COLO668 (cell line): Measurements from ENCODE around the gene NDST4.

Experiments
- DNase-seq: peaks from one replicate; lab custom pipeline; 2025; ENCODE audit not compliant: unreplicated experiment; lab: John Stamatoyannopoulos, UW

NDST4 gene

GRCh38 chr4:114921191-114921590 is 192.2 kb downstream of the NDST4 start:
- DNase-seq = no peak

- DNase-seq = no peak
Observed at GRCh38 chr4:114911111-114911510, 202.3 kb downstream of the NDST4 start.

GRCh38 chr4:114907568-114907967 is 205.9 kb downstream of the NDST4 start:
- DNase-seq = no peak

GRCh38 chr4:114905017-114905416 is 208.4 kb downstream of the NDST4 start:
- no peak for DNase-seq

GRCh38 chr4:114900934-114901333 is 212.5 kb downstream of the NDST4 start:
- no peak for DNase-seq

- no peak for DNase-seq
Observed at GRCh38 chr4:114890773-114891172, 222.6 kb downstream of the NDST4 start.

- DNase-seq = no peak
Observed at GRCh38 chr4:114886761-114887160, 226.7 kb downstream of the NDST4 start.

GRCh38 chr4:114883641-114884040 is 229.8 kb downstream of the NDST4 start:
- no peak for DNase-seq

GRCh38 chr4:114879916-114880669 is 233.3 kb downstream of the NDST4 start:
- DNase-seq = peak; percentile 26

GRCh38 chr4:114875630-114876029 is 237.8 kb downstream of the NDST4 start:
- no peak for DNase-seq

- no peak for DNase-seq
Observed at GRCh38 chr4:114874321-114874720, 239.1 kb downstream of the NDST4 start.

GRCh38 chr4:114870987-114871386 is 242.4 kb downstream of the NDST4 start:
- DNase-seq = no peak

GRCh38 chr4:114866901-114867670 is 246.3 kb downstream of the NDST4 start:
- DNase-seq = no peak

- no peak for DNase-seq
Observed at GRCh38 chr4:114864060-114864459, 249.4 kb downstream of the NDST4 start.

GRCh38 chr4:114860786-114861185 is 252.6 kb downstream of the NDST4 start:
- DNase-seq = no peak

- DNase-seq = no peak
Observed at GRCh38 chr4:114857831-114858230, 255.6 kb downstream of the NDST4 start.

GRCh38 chr4:114839986-114840385 is 273.4 kb downstream of the NDST4 start:
- no peak for DNase-seq

- DNase-seq = no peak
Observed at GRCh38 chr4:114830628-114831027, 282.8 kb downstream of the NDST4 start.

GRCh38 chr4:114827651-114828050 is 285.8 kb downstream of the NDST4 start:
- DNase-seq = no peak

- DNase-seq = no peak
Observed at GRCh38 chr4:114815760-114816159, 297.7 kb downstream of the NDST4 start.

- no peak for DNase-seq
Observed at GRCh38 chr4:114813961-114814360, 299.5 kb downstream of the NDST4 start.

GRCh38 chr4:114811564-114812301 is 301.7 kb downstream of the NDST4 start:
- DNase-seq = no peak
